ENCODE data around the gene DDX18. TPM values are rescaled to one million over a fixed set of nuclear protein-coding genes. Genes with fewer than 3 reads are reported as not detected.
"Not testable (repeated sequence)": the region's sequence is repeated elsewhere in the genome, so short reads cannot be mapped to it uniquely, and the experiment has no call there.

Gene DDX18
- total RNA-seq, 1 experiment from 2014 or later = 88.0 TPM

DNA sequence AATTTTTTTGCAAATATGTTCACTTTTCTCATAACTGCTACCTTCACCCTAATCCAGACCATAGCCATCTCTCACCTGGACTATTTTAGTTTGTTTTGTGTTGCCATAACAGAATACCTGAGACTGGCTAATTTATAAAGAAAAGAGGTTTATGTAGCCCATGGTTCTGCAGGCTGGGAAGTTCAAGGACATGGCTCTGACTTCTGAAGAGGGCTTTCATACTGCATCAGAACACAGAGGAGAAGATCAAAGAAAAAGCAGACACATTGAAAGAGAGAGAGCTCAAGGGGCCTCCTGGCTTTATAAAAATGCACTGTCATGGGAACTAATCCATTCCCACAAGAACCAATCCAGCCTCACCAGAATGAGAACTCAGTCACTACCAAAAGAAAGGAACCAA lies 25.0 kb upstream of the DDX18 start:
- H3K4me1 ChIP-seq (ENCODE audit: low read length) = no peaks in the 10 kb centered on the region
- H3K9me2 ChIP-seq (replicated peaks; ENCODE audit: insufficient read depth, low read length) = no peaks in the 10 kb centered on the region
- no peak for DNase-seq

GRCh38 chr2:117794668-117795067 lies 19.8 kb upstream of the DDX18 start:
- Histone ChIP-seq H2AFZ (ENCODE audit: low read length) (no peak overlapping the region), H3K4me3 (ENCODE audit: low read length) (no peak overlapping the region), H3K9ac (ENCODE audit: low read length) (no peak overlapping the region), H3K27me3 (ENCODE audit: low read length) (no peaks in the 10 kb centered on the region), H3K27ac (ENCODE audit: low read length) (no peak overlapping the region), H3K36me3 (ENCODE audit: insufficient read depth, low read length) (no peaks in the 10 kb centered on the region), H3K4me2 (ENCODE audit: low read depth, low read length, poor library complexity, severe bottlenecking) (no peak overlapping the region), H3K9me2 (replicated peaks; ENCODE audit: insufficient read depth, low read length) (no peaks in the 10 kb centered on the region), H3K9me3 (ENCODE audit: low read length) (no peaks in the 10 kb centered on the region), H3K79me2 (ENCODE audit: low read length) (no peaks in the 10 kb centered on the region), H4K20me1 (ENCODE audit: insufficient read depth, low read depth, low read length) (no peaks in the 10 kb centered on the region), H3K4me1 (ENCODE audit: low read length) (no peaks in the 10 kb centered on the region)
- no peak for DNase-seq

More for the DNA sequence above, 25.0 kb upstream of the DDX18 start:
- Histone ChIP-seq H2AFZ (ENCODE audit: low read length) (no peak overlapping the region), H3K27ac (ENCODE audit: low read length) (no peak overlapping the region), H3K9ac (ENCODE audit: low read length) (no peak overlapping the region), H3K4me3 (ENCODE audit: low read length) (no peak overlapping the region), H3K79me2 (ENCODE audit: low read length) (no peaks in the 10 kb centered on the region), H3K36me3 (ENCODE audit: insufficient read depth, low read length) (no peaks in the 10 kb centered on the region), H3K4me2 (ENCODE audit: low read depth, low read length, poor library complexity, severe bottlenecking) (no peak overlapping the region), H3K9me3 (ENCODE audit: low read length) (no peaks in the 10 kb centered on the region), H3K27me3 (ENCODE audit: low read length) (no peaks in the 10 kb centered on the region), H4K20me1 (ENCODE audit: insufficient read depth, low read depth, low read length) (no peaks in the 10 kb centered on the region)

DNA sequence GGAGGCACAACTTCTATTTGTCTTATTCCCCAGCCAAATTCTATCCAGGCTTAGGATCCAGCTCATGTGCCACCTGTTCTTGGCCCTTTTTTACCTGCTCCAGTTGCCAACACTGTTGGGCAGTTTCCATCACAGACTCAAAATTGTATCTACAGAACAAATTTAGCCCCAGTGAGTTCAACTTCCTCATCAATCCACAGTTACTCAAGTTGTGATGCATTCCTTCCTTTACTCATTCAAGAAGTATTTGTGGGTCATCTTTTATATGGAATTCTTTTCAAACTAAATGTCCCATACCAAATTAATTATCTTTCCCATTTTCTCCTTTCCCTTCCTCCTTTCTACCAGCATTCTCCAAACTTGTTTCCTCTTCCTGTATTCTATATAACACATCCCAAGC lies 12.7 kb upstream of the DDX18 start:
- no peaks in the 10 kb centered on the region for H4K20me1 ChIP-seq (ENCODE audit: insufficient read depth, low read depth, low read length)
- no peak overlapping the region for H3K27ac ChIP-seq (ENCODE audit: low read length)
- no peaks in the 10 kb centered on the region for H3K4me1 ChIP-seq (ENCODE audit: low read length)
- H3K27me3 ChIP-seq (ENCODE audit: low read length) = no peaks in the 10 kb centered on the region
- H3K9ac ChIP-seq (ENCODE audit: low read length) = no peak overlapping the region
- no peaks in the 10 kb centered on the region for H3K36me3 ChIP-seq (ENCODE audit: insufficient read depth, low read length)
- H3K4me3 ChIP-seq (ENCODE audit: low read length) = no peak overlapping the region
- H3K4me2 ChIP-seq (ENCODE audit: low read depth, low read length, poor library complexity, severe bottlenecking) = no peak overlapping the region
- H3K79me2 ChIP-seq (ENCODE audit: low read length) = no peaks in the 10 kb centered on the region
- no peak overlapping the region for H2AFZ ChIP-seq (ENCODE audit: low read length)
- no peaks in the 10 kb centered on the region for H3K9me2 ChIP-seq (replicated peaks; ENCODE audit: insufficient read depth, low read length)
- no peaks in the 10 kb centered on the region for H3K9me3 ChIP-seq (ENCODE audit: low read length)
- DNase-seq = no peak

DNA sequence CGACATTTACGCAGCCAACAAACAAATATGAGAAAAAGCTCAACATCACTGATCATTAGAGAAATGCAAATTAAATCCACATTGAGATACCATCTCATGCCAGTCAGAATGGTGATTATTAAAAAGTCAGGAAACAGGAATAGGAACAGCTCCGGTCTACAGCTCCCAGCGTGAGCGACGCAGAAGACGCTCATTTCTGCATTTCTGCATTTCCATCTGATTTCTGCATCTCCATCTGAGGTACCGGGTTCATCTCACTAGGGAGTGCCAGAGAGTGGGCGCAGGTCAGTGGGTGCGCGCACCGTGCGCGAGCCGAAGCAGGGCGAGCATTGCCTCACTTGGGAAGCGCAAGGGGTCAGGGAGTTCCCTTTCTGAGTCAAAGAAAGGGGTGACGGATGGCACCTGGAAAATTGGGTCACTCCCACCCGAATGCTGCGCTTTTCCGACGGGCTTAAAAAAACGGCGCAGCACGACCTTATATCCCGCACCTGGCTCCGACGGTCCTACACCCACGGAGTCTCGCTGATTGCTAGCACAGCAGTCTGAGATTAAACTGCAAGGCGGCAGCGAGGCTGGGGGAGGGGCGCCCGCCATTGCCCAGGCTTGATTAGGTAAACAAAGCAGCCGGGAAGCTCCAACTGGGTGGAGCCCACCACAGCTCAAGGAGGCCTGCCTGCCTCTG lies 10.7 kb upstream of the DDX18 start:
- Histone ChIP-seq H3K9ac (ENCODE audit: low read length) (peak overlapping the region; percentile 11; the same call in 1 of the 2 replicates), H3K4me3 (ENCODE audit: low read length) (peak overlapping the region; percentile 34; the same call in 1 of the 2 replicates), H2AFZ (ENCODE audit: low read length) (0 out of 2 replicates have a peak overlapping the region, but pooled peaks have one; percentile 34), H3K4me2 (ENCODE audit: low read depth, low read length, poor library complexity, severe bottlenecking) (peak overlapping the region; percentile 33)
- not testable (repeated sequence) for H3K4me1 ChIP-seq (ENCODE audit: low read length); H3K27ac ChIP-seq (ENCODE audit: low read length); H4K20me1 ChIP-seq (ENCODE audit: insufficient read depth, low read depth, low read length); H3K36me3 ChIP-seq (ENCODE audit: insufficient read depth, low read length); H3K9me3 ChIP-seq (ENCODE audit: low read length); H3K9me2 ChIP-seq (replicated peaks; ENCODE audit: insufficient read depth, low read length); H3K79me2 ChIP-seq (ENCODE audit: low read length); DNase-seq; H3K27me3 ChIP-seq (ENCODE audit: low read length)

DNA sequence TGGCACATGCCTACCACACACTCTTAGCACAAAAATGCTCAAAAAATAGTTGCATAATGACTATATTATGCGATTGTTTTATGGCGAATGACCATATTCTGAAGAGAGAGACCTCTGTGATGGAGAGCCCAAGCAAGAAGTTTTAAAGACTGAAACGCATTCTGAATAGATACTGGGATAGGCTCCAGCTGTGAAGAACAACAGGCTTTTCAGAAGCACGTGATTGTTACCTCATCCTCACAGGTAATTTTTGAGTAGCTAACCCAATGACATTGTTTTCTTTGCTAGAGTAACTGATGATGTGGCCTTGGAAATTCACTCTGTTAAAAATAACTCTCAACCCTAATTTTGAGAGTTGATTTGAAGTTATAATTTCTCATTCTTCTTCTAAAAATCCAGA lies 2.0 kb upstream of the DDX18 start:
- Histone ChIP-seq H3K4me2 (ENCODE audit: low read depth, low read length, poor library complexity, severe bottlenecking) (no peak overlapping the region), H3K9ac (ENCODE audit: low read length) (no peak overlapping the region), H3K9me3 (ENCODE audit: low read length) (no peaks in the 10 kb centered on the region), H3K4me1 (ENCODE audit: low read length) (peaks cover 21% of the 10 kb centered on the region), H3K27me3 (ENCODE audit: low read length) (no peaks in the 10 kb centered on the region), H2AFZ (ENCODE audit: low read length) (no peak overlapping the region), H3K9me2 (replicated peaks; ENCODE audit: insufficient read depth, low read length) (no peaks in the 10 kb centered on the region), H4K20me1 (ENCODE audit: insufficient read depth, low read depth, low read length) (peaks cover 14% of the 10 kb centered on the region; the same call in 1 of the 2 replicates), H3K79me2 (ENCODE audit: low read length) (peaks cover 30% of the 10 kb centered on the region), H3K36me3 (ENCODE audit: insufficient read depth, low read length) (peaks cover 18% of the 10 kb centered on the region; the same call in 1 of the 2 replicates), H3K4me3 (ENCODE audit: low read length) (no peak overlapping the region), H3K27ac (ENCODE audit: low read length) (no peak overlapping the region)
- DNase-seq = no peak

- no peaks in the 10 kb centered on the region for H3K9me2 ChIP-seq (replicated peaks; ENCODE audit: insufficient read depth, low read length)
- H3K27ac ChIP-seq (ENCODE audit: low read length) = no peak overlapping the region
- H3K9me3 ChIP-seq (ENCODE audit: low read length) = no peaks in the 10 kb centered on the region
- no peaks in the 10 kb centered on the region for H3K27me3 ChIP-seq (ENCODE audit: low read length)
- H3K4me2 ChIP-seq (ENCODE audit: low read depth, low read length, poor library complexity, severe bottlenecking) = peak overlapping the region; percentile 88
- H4K20me1 ChIP-seq (ENCODE audit: insufficient read depth, low read depth, low read length) = peaks cover 14% of the 10 kb centered on the region; the same call in 1 of the 2 replicates
- peaks cover 53% of the 10 kb centered on the region for H3K36me3 ChIP-seq (ENCODE audit: insufficient read depth, low read length)
- H3K4me1 ChIP-seq (ENCODE audit: low read length) = peaks cover 21% of the 10 kb centered on the region
- H2AFZ ChIP-seq (ENCODE audit: low read length) = no peak overlapping the region
- H3K4me3 ChIP-seq (ENCODE audit: low read length) = peak overlapping the region; percentile 75
- peak overlapping the region; percentile 94 for H3K9ac ChIP-seq (ENCODE audit: low read length)
- DNase-seq = no peak
- H3K79me2 ChIP-seq (ENCODE audit: low read length) = peaks cover 50% of the 10 kb centered on the region
Measured at GRCh38 chr2:117815946-117816345, 1.5 kb downstream of the DDX18 start.

DNA sequence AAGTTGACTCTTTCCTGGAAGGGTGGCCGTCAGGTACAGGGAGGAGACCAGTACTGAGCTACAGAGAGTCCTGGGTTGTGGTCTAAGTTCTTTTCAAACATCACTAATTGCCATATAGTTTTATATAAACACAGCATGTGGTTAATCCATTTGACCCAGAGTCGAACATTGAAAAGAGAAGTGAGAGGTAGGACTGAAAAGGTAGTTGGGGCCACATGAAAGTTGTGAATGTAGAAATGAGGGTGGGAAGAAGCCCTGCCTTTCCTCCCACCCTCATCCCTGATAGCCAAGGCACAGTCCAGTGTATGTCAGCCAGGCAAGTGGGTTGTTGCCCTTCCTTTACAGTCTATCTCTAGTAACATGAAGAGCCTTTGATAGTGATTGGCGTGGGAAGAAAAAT lies 4.4 kb downstream of the DDX18 start:
- no peak for DNase-seq
- Histone ChIP-seq H3K27ac (ENCODE audit: low read length) (no peak overlapping the region), H3K36me3 (ENCODE audit: insufficient read depth, low read length) (peaks cover 82% of the 10 kb centered on the region), H3K9ac (ENCODE audit: low read length) (no peak overlapping the region), H3K79me2 (ENCODE audit: low read length) (peaks cover 60% of the 10 kb centered on the region), H3K9me3 (ENCODE audit: low read length) (no peaks in the 10 kb centered on the region), H4K20me1 (ENCODE audit: insufficient read depth, low read depth, low read length) (peaks cover 14% of the 10 kb centered on the region; the same call in 1 of the 2 replicates), H3K4me2 (ENCODE audit: low read depth, low read length, poor library complexity, severe bottlenecking) (no peak overlapping the region), H3K9me2 (replicated peaks; ENCODE audit: insufficient read depth, low read length) (no peaks in the 10 kb centered on the region), H3K27me3 (ENCODE audit: low read length) (no peaks in the 10 kb centered on the region), H3K4me1 (ENCODE audit: low read length) (peaks cover 21% of the 10 kb centered on the region), H2AFZ (ENCODE audit: low read length) (no peak overlapping the region), H3K4me3 (ENCODE audit: low read length) (no peak overlapping the region)

GRCh38 chr2:117820444-117820843 lies 6.0 kb downstream of the DDX18 start:
- no peak overlapping the region for H3K4me2 ChIP-seq (ENCODE audit: low read depth, low read length, poor library complexity, severe bottlenecking)
- no peak overlapping the region for H3K4me3 ChIP-seq (ENCODE audit: low read length)
- H3K27ac ChIP-seq (ENCODE audit: low read length) = no peak overlapping the region
- no peaks in the 10 kb centered on the region for H3K9me2 ChIP-seq (replicated peaks; ENCODE audit: insufficient read depth, low read length)
- H3K4me1 ChIP-seq (ENCODE audit: low read length) = peaks cover 17% of the 10 kb centered on the region
- H3K27me3 ChIP-seq (ENCODE audit: low read length) = no peaks in the 10 kb centered on the region
- DNase-seq = no peak
- no peak overlapping the region for H3K9ac ChIP-seq (ENCODE audit: low read length)
- no peaks in the 10 kb centered on the region for H3K9me3 ChIP-seq (ENCODE audit: low read length)
- H2AFZ ChIP-seq (ENCODE audit: low read length) = no peak overlapping the region
- peaks cover 11% of the 10 kb centered on the region; the same call in 1 of the 2 replicates for H4K20me1 ChIP-seq (ENCODE audit: insufficient read depth, low read depth, low read length)
- peaks cover 97% of the 10 kb centered on the region for H3K36me3 ChIP-seq (ENCODE audit: insufficient read depth, low read length)
- H3K79me2 ChIP-seq (ENCODE audit: low read length) = peaks cover 50% of the 10 kb centered on the region

Data from Karpas-422 (cell line).